ENCODE results near the gene SLC2A1. TPM values are rescaled to one million over a fixed set of nuclear protein-coding genes. Genes with fewer than 3 reads are reported as not detected.
A peak's percentile ranks its signal among the peaks of the same experiment; 100 is the strongest.

The SLC2A1 gene
- total and polyA plus RNA-seq, 2 of the 13 experiments (the other 11 are each of a cell fraction or from before 2014, with no cell fraction given): 125 to 423 TPM

DNA sequence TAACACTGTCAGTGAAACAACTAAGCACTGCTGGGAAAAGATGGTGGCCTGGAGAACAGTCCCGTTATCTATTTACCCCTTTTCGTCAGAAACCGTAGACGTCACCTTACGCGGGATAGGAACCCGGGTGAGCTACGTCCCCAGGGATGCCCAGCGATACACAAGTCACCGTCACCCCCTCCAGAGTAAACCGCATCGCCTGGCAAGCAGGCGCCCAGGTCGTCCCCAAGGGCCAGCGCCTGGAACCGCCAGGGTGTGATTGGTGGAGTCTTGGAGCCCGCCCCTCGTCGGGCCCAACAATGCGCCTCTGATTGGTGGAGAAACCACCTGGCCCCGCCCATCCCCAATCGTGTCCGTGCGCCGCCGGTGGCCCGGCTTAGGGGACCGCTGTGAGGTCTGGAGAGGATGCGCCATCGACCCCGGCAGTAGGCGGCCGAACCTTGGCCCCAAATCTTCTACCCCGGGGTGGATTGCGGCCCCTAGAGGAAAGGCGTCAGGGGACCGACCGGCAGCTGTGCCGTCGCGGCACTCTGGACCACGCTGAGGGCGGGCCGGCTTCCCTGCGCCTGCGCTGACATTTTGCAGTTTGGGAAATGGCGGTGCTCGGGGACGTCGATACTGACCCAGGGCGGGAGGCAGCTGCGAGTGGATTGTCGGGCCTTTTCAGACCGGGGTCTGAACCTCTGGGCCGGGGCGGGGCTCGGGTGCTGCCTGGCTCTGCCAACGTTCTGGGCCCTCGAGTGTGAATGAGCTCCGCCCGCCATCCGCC, 34.4 kb downstream of the SLC2A1 start (continued):
- TF ChIP-seq ZNF232 (CRISPR knock-in tag; IDR thresholded peaks at IDR 0.05; ENCODE audit: borderline replicate concordance) (0 out of 2 replicates have a peak, but pooled peaks have one; percentile 39), HOXA3 (CRISPR knock-in tag; IDR thresholded peaks at IDR 0.05) (peak; percentile 89), SAP130 (CRISPR knock-in tag; IDR thresholded peaks at IDR 0.05; ENCODE audit: low read depth) (peak; percentile 67), ZC3H4 (CRISPR knock-in tag; IDR thresholded peaks at IDR 0.05; ENCODE audit: borderline replicate concordance) (peak; percentile 95), ZNF225 (CRISPR knock-in tag; IDR thresholded peaks at IDR 0.05) (no peak), KDM4B (CRISPR knock-in tag; IDR thresholded peaks at IDR 0.05) (0 out of 2 replicates have a peak, but pooled peaks have one; percentile 45), PAWR (CRISPR knock-in tag; IDR thresholded peaks at IDR 0.05; ENCODE audit: borderline replicate concordance) (no peak), ZNF564 (CRISPR knock-in tag; IDR thresholded peaks at IDR 0.05) (peak; percentile 73; the same call in 1 of the 2 replicates), FIP1L1 (IDR thresholded peaks at IDR 0.05; ENCODE audit: borderline replicate concordance, insufficient read depth, low read depth, low read length) (peak; percentile 92; the same call in 1 of the 2 replicates), SRY (CRISPR knock-in tag; IDR thresholded peaks at IDR 0.05) (peak; percentile 78; the same call in 1 of the 2 replicates), TOPORS (CRISPR knock-in tag; IDR thresholded peaks at IDR 0.05) (no peak), MYC (CRISPR knock-in tag; IDR thresholded peaks at IDR 0.05; ENCODE audit: borderline replicate concordance) (peak; percentile 48; the same call in 1 of the 2 replicates), PCBP2 (optimal IDR thresholded peaks at IDR 0.05; ENCODE audit: low read depth, low read length, poor library complexity, severe bottlenecking) (peak; percentile 15), KLF16 (CRISPR knock-in tag; IDR thresholded peaks at IDR 0.05) (peak in 1 of 2 experiments; percentile 73; a peak in 1 of 4 replicates), KMT2B (CRISPR knock-in tag; IDR thresholded peaks at IDR 0.05) (peak; percentile 37), NPAS2 (CRISPR knock-in tag; IDR thresholded peaks at IDR 0.05; ENCODE audit: borderline replicate concordance) (no peak), ZNF775 (CRISPR knock-in tag; IDR thresholded peaks at IDR 0.05; ENCODE audit: borderline replicate concordance) (no peak; the same call in 1 of the 2 replicates), KDM5A (IDR thresholded peaks at IDR 0.05; ENCODE audit: borderline replicate concordance, low read length) (no peak), ZMYM4 (CRISPR knock-in tag; IDR thresholded peaks at IDR 0.05) (peak; percentile 69; the same call in 1 of the 2 replicates), CHD2 (IDR thresholded peaks at IDR 0.05; ENCODE audit: low read depth, low read length) (0 out of 2 replicates have a peak, but pooled peaks have one; percentile 22), ZNF614 (CRISPR knock-in tag; IDR thresholded peaks at IDR 0.05; ENCODE audit: borderline replicate concordance) (peak; percentile 71; the same call in 1 of the 2 replicates), POLR2A (IDR thresholded peaks at IDR 0.05; ENCODE audit: insufficient read depth in 1 of 2, low read depth in 2 of 2, low read length in 2 of 2) (peak; percentile 21 to 81; a peak in 2 of 4 replicates), JARID2 (CRISPR knock-in tag; IDR thresholded peaks at IDR 0.05; ENCODE audit: insufficient replicate concordance) (no peak), ZSCAN9 (CRISPR knock-in tag; IDR thresholded peaks at IDR 0.05; ENCODE audit: borderline replicate concordance) (peak; percentile 55; the same call in 1 of the 2 replicates), ZNF205 (CRISPR knock-in tag; IDR thresholded peaks at IDR 0.05) (peak; percentile 78), ZNF747 (CRISPR knock-in tag; IDR thresholded peaks at IDR 0.05; ENCODE audit: borderline replicate concordance) (no peak), ZNF776 (CRISPR knock-in tag; IDR thresholded peaks at IDR 0.05) (peak; percentile 59; the same call in 1 of the 2 replicates)
- TF ChIP-seq, protein P1, sequence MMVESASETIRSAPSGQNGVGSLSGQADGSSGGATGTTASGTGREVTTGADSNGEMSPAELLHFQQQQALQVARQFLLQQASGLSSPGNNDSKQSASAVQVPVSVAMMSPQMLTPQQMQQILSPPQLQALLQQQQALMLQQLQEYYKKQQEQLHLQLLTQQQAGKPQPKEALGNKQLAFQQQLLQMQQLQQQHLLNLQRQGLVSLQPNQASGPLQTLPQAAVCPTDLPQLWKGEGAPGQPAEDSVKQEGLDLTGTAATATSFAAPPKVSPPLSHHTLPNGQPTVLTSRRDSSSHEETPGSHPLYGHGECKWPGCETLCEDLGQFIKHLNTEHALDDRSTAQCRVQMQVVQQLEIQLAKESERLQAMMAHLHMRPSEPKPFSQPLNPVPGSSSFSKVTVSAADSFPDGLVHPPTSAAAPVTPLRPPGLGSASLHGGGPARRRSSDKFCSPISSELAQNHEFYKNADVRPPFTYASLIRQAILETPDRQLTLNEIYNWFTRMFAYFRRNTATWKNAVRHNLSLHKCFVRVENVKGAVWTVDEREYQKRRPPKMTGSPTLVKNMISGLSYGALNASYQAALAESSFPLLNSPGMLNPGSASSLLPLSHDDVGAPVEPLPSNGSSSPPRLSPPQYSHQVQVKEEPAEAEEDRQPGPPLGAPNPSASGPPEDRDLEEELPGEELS (CRISPR knock-in tag; IDR thresholded peaks at IDR 0.05): peak; percentile 20; the same call in 1 of the 2 replicates
